GM18519 (cell line): ENCODE measurements around the gene PXK.
"Not testable (repeated sequence)": the region's sequence is repeated elsewhere in the genome, so short reads cannot be mapped to it uniquely, and the experiment has no call there.

Experiments used
- ATAC-seq: cut with Tn5 transposase; IDR thresholded peaks from one replicate; pipeline ENCODE4 v1.9.1; 2021; ENCODE audit warnings: mild to moderate bottlenecking, moderate library complexity; ENCODE audit not compliant: unreplicated experiment, low FRiP score

The PXK gene

GRCh38 chr3:58411851-58412830 is 79.4 kb downstream of the PXK start:
- no peak for ATAC-seq

DNA sequence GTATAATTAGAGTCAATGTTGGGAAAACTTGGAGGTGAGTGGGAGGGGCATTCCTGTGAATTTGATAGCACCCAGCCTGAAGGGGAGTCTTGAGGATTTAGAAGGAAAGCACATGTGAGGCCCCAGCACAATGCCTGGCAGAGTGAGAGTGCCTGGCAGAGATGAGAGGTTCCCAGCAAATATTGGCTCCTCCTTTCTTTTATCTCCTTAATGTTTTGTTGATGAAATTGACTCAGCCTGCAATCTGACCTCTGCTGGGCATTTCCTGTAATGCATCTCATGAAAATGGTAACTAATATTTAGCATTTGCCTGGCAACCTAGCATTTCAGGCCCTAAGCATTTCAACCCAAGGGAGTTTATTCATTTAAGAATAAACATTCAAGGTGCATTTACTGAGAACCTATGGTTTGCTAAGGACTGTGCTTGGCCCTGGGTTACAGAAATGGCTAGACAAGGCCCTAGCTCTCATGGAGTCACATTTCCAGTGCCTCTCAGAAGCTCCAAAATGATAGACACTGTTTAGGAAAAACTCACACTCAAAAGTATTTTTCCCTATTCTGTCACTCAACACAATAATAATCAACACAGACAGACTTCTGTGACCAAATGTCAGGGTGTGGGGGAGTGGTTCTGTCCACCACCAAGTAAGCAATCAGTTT is 82.0 kb downstream of the PXK start:
- ATAC-seq = no peak

DNA sequence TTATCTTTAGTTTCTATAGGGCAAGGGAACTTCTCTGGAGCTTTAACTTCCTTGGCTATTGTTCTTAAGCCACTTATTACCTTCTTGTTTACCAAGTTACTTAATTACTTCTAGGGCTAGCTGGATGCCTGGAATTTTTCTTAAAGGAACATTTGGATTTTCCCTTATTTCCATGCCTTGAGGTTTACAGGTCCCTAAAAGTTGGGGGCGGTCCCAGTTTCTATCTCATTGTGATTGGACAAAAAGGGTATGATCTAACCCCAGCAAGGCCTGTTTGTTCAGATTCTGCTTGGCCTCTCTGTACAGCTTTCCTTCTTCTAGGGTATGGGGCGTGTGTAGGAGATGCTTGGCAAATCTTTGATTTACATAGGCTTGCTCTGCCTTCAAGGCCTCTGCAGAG is 83.5 kb downstream of the PXK start:
- no peak for ATAC-seq

DNA sequence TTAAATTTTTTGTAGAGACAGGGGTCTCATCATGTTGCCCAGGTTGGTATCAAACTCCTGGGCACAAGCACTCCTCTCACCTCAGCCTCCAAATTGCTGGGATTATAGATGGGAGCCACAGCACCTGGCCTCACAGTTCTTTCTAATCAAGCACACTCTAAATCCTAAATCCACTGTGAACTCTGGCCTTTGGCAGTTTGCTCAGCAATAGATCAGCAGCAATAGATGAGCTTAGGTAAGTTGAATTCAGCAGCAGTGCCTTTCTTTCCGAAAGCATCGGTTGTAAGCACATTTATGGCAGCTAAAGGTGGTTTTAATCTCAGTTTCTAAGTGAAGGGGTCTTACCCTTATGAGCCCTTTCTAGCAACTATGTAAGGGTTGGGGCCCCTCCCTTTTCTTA is 84.4 kb downstream of the PXK start:
- no peak for ATAC-seq

GRCh38 chr3:58418227-58418626 is 85.5 kb downstream of the PXK start:
- no peak for ATAC-seq

GRCh38 chr3:58419780-58420507 is 87.3 kb downstream of the PXK start:
- ATAC-seq = peak; percentile 79

DNA sequence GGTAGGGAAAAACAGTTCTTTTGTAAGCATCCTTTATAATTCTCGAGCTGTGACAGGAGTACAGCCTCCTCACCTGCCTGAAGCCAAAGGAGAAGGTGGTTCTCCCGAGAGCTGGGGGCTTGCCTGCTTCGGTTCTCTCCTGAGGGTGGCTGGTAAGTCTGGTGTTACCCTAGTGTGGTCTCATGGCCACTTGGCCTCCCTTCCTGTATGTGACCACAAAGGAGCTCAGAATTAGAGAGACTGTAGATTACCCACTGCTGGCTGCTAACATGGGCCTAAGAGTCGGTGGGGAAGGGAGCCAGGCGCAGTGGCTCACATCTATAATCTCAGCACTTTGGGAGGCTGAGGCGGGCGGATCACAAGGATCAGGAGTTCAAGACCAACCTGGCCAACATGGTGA is 88.3 kb downstream of the PXK start:
- ATAC-seq = no peak

DNA sequence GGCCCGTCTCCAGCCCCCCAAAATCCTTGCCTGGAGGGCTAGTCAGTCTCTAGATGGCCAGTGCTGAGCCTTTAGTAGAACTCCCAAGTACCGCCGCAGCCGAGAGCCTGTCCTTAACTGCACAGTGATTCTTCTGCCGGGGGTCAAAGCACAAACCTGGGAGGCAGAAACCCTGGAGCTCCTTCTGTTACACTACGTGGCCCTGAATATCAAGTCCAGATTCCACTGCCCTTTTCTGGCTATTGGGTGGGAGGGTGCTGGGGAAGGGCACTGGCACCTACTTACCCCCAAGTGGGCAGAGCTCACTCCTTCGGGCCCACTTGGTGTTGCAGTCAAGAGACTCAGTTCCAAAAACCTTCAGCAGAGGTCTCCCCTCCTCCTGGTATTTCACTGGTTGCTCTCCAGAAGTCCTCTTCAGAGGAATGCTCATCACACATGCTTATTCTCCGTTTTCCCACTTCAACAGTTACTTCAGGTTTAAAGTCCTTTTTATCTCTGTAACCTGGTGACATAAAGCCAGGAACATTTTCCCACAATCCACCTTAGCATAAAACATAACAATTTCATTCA is 90.1 kb downstream of the PXK start:
- ATAC-seq = no peak

- no peak for ATAC-seq
These were observed 91.9 kb downstream of the PXK start for GRCh38 chr3:58424613-58425012.

GRCh38 chr3:58425782-58426181 is 93.1 kb downstream of the PXK start:
- no peak for ATAC-seq

GRCh38 chr3:58427661-58428361 is 95.1 kb downstream of the PXK start:
- no peak for ATAC-seq

- no peak for ATAC-seq
These were observed 97.0 kb downstream of the PXK start for GRCh38 chr3:58429657-58430056.

DNA sequence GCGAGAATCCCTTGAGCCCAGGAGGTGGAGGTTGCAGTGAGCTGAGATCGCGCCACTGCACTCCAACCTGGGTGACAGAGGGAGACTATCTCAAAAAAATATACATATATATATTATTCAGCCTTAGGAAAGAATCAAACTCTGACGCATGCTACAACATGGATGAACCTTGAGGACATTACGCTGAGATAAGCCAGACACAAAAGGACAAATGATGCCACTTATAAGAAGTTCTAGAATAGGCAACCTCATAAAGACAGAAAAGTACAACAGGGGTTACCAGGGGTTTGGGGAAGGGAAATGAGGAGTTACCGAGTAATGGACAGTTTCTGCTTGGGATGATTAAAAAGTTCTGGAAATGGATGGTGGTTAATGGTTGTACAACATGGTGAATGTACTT is 100.2 kb downstream of the PXK start:
- ATAC-seq = no peak

DNA sequence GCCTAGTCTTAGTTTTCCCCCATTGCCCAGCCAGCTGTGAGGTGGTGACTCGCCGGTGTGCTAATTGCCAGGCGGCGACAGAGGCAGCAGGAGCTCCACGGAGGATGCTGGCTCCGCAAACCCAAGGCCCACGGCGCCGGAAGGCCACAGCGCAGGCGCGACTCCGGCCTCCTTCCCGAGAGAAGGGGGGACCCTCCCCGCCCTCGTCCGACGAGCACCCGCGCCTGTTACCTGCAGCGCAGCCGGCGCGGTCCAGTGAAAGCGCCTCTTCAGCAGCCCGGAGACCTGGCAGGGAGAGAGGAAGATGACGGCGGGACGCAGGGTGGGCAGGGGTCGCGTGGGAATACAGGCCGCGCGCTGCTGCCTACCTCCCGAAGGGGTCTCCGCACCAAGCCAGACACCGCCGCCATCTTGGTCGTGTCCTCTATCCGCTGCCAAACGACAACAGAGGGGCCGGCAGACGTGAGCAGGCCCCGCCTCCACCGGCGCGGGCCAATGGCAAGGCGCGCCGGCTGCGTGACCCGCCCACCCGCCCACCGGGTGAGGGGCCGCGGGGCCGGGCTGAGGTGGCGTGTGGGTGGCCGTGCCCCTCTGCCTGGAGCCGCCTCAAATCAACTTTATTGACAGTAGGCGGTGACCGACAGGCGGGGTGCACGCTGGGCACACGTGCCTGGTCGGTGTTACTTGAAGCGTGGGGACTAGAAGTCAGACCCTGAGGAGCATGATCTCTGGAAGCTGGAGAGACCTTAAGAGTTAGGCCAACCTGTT is 100.9 kb downstream of the PXK start, which contains the start of gene PDHB:
Gene PDHB, minus strand, starts transcription at position 433 of the 768 bp plus-strand sequence. Its CDS starts 23 bp downstream, at position 410.
- peak; percentile 83 for ATAC-seq

DNA sequence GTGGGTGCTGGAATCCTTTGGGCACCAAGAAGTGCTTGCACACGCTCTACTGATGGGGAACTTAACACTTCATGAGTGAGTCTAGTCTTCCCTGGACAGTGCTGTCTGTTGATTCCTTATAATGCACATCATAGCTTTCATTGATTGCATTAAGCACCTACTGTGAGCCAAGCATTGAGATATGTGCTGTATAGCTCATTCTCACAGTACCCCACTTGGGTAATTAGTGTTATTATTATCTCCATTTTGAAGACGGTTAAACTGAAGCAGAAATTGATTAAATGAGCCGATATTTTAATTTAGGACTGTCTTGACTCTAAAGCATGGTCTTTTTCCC is 101.4 kb downstream of the PXK start:
- ATAC-seq = no peak

- ATAC-seq = no peak
These were observed 101.8 kb downstream of the PXK start for GRCh38 chr3:58434511-58434910.

GRCh38 chr3:58434990-58435389 is 102.3 kb downstream of the PXK start:
- ATAC-seq = no peak

GRCh38 chr3:58437276-58437675 is 104.6 kb downstream of the PXK start:
- ATAC-seq = not testable (repeated sequence)

GRCh38 chr3:58440996-58441355 is 108.3 kb downstream of the PXK start:
- ATAC-seq = not testable (repeated sequence)
